Fibroblast of the aortic adventitia (primary cell): Measurements from ENCODE around the gene CSMD2. TPM values are rescaled to one million over a fixed set of nuclear protein-coding genes. Genes with fewer than 3 reads are reported as not detected.

Experiments
- DNase-seq: peaks from one replicate; pipeline ENCODE4 v3.0.0-alpha.2; 2010; ENCODE audit warnings: low read depth
- H3K4me3 ChIP-seq: 2 replicates; pipeline ENCODE4 v1.5.1; 2011; ENCODE audit warnings: low read depth, mild to moderate bottlenecking, control low read depth, low read length, moderate library complexity
- CTCF ChIP-seq: IDR thresholded peaks from 2 replicates; pipeline ENCODE4 v1.5.1; 2011; ENCODE audit warnings: mild to moderate bottlenecking, low read length, control low read depth, inconsistent platforms; ENCODE audit not compliant: insufficient read depth
- total RNA-seq: library from RNA; depleted of rRNA; stranded (reverse); fragments of >200 nt; gene quantifications from 2 replicates; pipeline ENCODE4 v1.2.3, GENCODE V29; 2012; ENCODE audit warnings: low replicate concordance

Gene CSMD2
- total RNA-seq, 1 donor: 6.6 TPM

- H3K4me3 ChIP-seq: no peak overlapping the region
- no peak for TF ChIP-seq CTCF
- DNase-seq: peak; percentile 45
These were observed 402.1 kb downstream of the CSMD2 start for GRCh38 chr1:33762962-33763361.

- no peak for TF ChIP-seq CTCF
- no peak overlapping the region for H3K4me3 ChIP-seq
- DNase-seq: peak; percentile 96
These were observed 402.8 kb downstream of the CSMD2 start for GRCh38 chr1:33762109-33762830.

- peak; percentile 77 for DNase-seq
- TF ChIP-seq CTCF: no peak
- no peak overlapping the region for H3K4me3 ChIP-seq
These were observed 406.3 kb downstream of the CSMD2 start for GRCh38 chr1:33758698-33759097.

- H3K4me3 ChIP-seq: no peak overlapping the region
- TF ChIP-seq CTCF: no peak
- no peak for DNase-seq
These were observed 411.8 kb downstream of the CSMD2 start for GRCh38 chr1:33753087-33753856.

GRCh38 chr1:33745942-33746341, 419.1 kb downstream of the CSMD2 start:
- no peak for DNase-seq
- no peak for TF ChIP-seq CTCF
- H3K4me3 ChIP-seq: no peak overlapping the region

- no peak for DNase-seq
- H3K4me3 ChIP-seq: no peak overlapping the region
- TF ChIP-seq CTCF: no peak
These were observed 421.6 kb downstream of the CSMD2 start for GRCh38 chr1:33743221-33743998.
